ENCODE data around the gene ARHGEF16.

ARHGEF16 gene

DNA sequence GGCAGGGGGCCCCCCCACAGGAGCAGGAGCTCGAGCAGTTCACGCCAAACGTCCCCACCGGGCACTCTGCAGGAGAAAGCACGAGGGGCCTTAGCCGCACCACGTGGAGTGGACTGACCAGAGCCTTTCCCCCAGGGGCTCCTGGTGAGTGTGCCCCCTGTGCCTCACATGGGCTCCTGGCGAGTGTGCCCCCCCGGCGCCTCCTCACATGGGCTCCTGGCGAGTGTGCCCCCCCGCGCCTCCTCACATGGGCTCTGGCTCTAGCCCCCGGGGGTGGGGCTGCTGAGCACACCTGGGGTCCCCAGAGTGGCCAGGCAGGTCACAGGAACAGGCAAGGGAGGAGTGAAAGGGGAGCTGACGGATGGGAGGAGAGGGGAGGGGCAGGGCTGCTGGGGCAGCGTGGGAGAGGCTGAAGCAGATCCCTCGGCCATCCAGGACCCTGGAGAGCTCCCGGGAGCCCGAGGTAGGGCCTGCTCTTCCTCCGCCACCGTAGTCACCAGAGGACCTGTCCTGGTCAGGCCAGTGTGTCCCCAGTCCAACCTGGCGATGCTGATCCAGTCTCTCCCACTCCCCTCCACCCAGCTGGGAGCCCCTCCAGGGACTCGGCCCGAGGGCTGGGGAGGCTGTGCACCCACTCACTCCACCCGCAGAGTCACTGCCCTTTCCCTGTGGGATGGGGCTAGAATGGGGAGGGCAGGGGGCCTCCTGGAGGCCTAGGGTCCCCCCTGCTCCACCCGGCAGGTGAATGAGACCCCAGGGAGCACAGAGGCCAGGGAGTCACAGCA lies 47.6 kb downstream of the ARHGEF16 start:
- DNase-seq (ENCODE audit: low read depth), result peak; percentile 42
- TF ChIP-seq CTCF (IDR thresholded peaks at IDR 0.05; ENCODE audit: insufficient read depth, low read depth, low read length, missing control alignments), result no peak

GRCh38 chr1:3502641-3503524 lies 48.4 kb downstream of the ARHGEF16 start:
- DNase-seq (ENCODE audit: low read depth), result no peak
- TF ChIP-seq CTCF (IDR thresholded peaks at IDR 0.05; ENCODE audit: insufficient read depth, low read depth, low read length, missing control alignments), result no peak
- H3K4me3 ChIP-seq (ENCODE audit: low read depth, low read length), result no peak overlapping the region

More for the DNA sequence above, 47.6 kb downstream of the ARHGEF16 start:
- no peak overlapping the region for H3K4me3 ChIP-seq (ENCODE audit: low read depth, low read length)

GRCh38 chr1:3503525-3503886 lies 49.0 kb downstream of the ARHGEF16 start:
- no peak for DNase-seq (ENCODE audit: low read depth)
- TF ChIP-seq CTCF (IDR thresholded peaks at IDR 0.05; ENCODE audit: insufficient read depth, low read depth, low read length, missing control alignments), result no peak
- no peak overlapping the region for H3K4me3 ChIP-seq (ENCODE audit: low read depth, low read length)

DNA sequence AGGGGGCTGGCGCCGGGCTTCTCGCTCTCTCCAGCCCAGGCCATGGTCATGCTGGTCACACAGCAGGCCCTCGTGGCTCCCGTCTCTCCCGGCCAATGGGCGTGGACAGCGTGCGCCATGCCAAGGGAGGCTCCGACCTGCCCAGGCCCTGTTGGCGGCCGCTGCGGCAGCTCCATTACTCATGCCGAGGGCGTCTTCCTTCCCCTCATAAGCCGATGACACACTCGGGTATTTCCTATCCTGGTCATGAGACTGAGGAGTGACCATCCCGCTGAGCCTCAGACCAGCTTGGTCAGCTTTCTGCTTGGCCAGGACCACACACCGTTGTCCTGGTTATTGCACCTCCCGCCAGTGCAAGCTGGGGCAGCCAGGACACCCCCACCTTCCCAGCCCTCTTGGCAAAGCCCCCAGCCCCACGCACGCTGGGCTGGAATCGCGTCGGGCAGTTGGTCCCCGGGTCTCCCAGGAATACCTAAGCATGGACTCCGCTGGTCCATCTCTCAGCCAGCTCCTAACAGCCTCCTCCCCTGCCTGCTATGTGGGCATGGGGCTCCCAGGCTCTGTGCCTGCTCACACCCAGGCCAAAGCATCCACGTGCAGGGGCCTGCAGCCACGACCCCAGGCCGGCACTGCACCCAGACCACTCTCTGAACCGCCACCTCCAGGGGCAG lies 49.8 kb downstream of the ARHGEF16 start:
- no peak for DNase-seq (ENCODE audit: low read depth)
- H3K4me3 ChIP-seq (ENCODE audit: low read depth, low read length), result no peak overlapping the region
- TF ChIP-seq CTCF (IDR thresholded peaks at IDR 0.05; ENCODE audit: insufficient read depth, low read depth, low read length, missing control alignments), result no peak

GRCh38 chr1:3504822-3505153 lies 50.3 kb downstream of the ARHGEF16 start:
- DNase-seq (ENCODE audit: low read depth), result no peak
- H3K4me3 ChIP-seq (ENCODE audit: low read depth, low read length), result no peak overlapping the region
- no peak for TF ChIP-seq CTCF (IDR thresholded peaks at IDR 0.05; ENCODE audit: insufficient read depth, low read depth, low read length, missing control alignments)

- TF ChIP-seq CTCF (IDR thresholded peaks at IDR 0.05; ENCODE audit: insufficient read depth, low read depth, low read length, missing control alignments), result no peak
- H3K4me3 ChIP-seq (ENCODE audit: low read depth, low read length), result no peak overlapping the region
- no peak for DNase-seq (ENCODE audit: low read depth)
Measured at GRCh38 chr1:3505161-3505560, 50.7 kb downstream of the ARHGEF16 start.
